Measurements from ENCODE around the gene KLHL1.

Gene KLHL1

GRCh38 chr13:69882451-69882850 lies 225.8 kb downstream of the KLHL1 start:
- no peak for DNase-seq (ENCODE audit: low read depth in 3 of 3, low spot score in 1 of 3)

- DNase-seq (ENCODE audit: low read depth in 3 of 3, low spot score in 1 of 3): no peak
These were observed 228.3 kb downstream of the KLHL1 start for GRCh38 chr13:69879936-69880335.

- DNase-seq (ENCODE audit: low read depth in 3 of 3, low spot score in 1 of 3): no peak
These were observed 235.8 kb downstream of the KLHL1 start for GRCh38 chr13:69872321-69873047.

- DNase-seq (ENCODE audit: low read depth in 3 of 3, low spot score in 1 of 3): no peak
These were observed 241.7 kb downstream of the KLHL1 start for GRCh38 chr13:69866555-69866954.

- no peak for DNase-seq (ENCODE audit: low read depth in 3 of 3, low spot score in 1 of 3)
These were observed 250.9 kb downstream of the KLHL1 start for GRCh38 chr13:69857183-69857821.

GRCh38 chr13:69856331-69856730 lies 251.9 kb downstream of the KLHL1 start:
- DNase-seq (ENCODE audit: low read depth in 3 of 3, low spot score in 1 of 3): no peak

GRCh38 chr13:69828527-69828926 lies 279.7 kb downstream of the KLHL1 start:
- DNase-seq (ENCODE audit: low read depth in 3 of 3, low spot score in 1 of 3): no peak

- DNase-seq (ENCODE audit: low read depth in 3 of 3, low spot score in 1 of 3): no peak
These were observed 288.1 kb downstream of the KLHL1 start for GRCh38 chr13:69820180-69820579.

GRCh38 chr13:69817333-69817869 lies 290.9 kb downstream of the KLHL1 start:
- DNase-seq (ENCODE audit: low read depth in 3 of 3, low spot score in 1 of 3): no peak

- no peak for DNase-seq (ENCODE audit: low read depth in 3 of 3, low spot score in 1 of 3)
These were observed 299.1 kb downstream of the KLHL1 start for GRCh38 chr13:69809152-69809551.

- DNase-seq (ENCODE audit: low read depth in 3 of 3, low spot score in 1 of 3): no peak
These were observed 312.0 kb downstream of the KLHL1 start for GRCh38 chr13:69796256-69796655.

- no peak for DNase-seq (ENCODE audit: low read depth in 3 of 3, low spot score in 1 of 3)
These were observed 314.3 kb downstream of the KLHL1 start for GRCh38 chr13:69793783-69794453.

- no peak for DNase-seq (ENCODE audit: low read depth in 3 of 3, low spot score in 1 of 3)
These were observed 331.3 kb downstream of the KLHL1 start for GRCh38 chr13:69776937-69777336.

GRCh38 chr13:69769608-69770007 lies 338.6 kb downstream of the KLHL1 start:
- DNase-seq (ENCODE audit: low read depth in 3 of 3, low spot score in 1 of 3): no peak

GRCh38 chr13:69761581-69761980 lies 346.7 kb downstream of the KLHL1 start:
- no peak for DNase-seq (ENCODE audit: low read depth in 3 of 3, low spot score in 1 of 3)

GRCh38 chr13:69755101-69755500 lies 353.2 kb downstream of the KLHL1 start:
- DNase-seq (ENCODE audit: low read depth in 3 of 3, low spot score in 1 of 3): no peak

GRCh38 chr13:69751259-69751658 lies 357.0 kb downstream of the KLHL1 start:
- DNase-seq (ENCODE audit: low read depth in 3 of 3, low spot score in 1 of 3): no peak

GRCh38 chr13:69737129-69737935 lies 370.9 kb downstream of the KLHL1 start:
- DNase-seq (ENCODE audit: low read depth in 3 of 3, low spot score in 1 of 3): no peak

- DNase-seq (ENCODE audit: low read depth in 3 of 3, low spot score in 1 of 3): no peak
These were observed 386.6 kb downstream of the KLHL1 start for GRCh38 chr13:69721631-69722030.

GRCh38 chr13:69720278-69720983 lies 387.8 kb downstream of the KLHL1 start:
- no peak for DNase-seq (ENCODE audit: low read depth in 3 of 3, low spot score in 1 of 3)

- DNase-seq (ENCODE audit: low read depth in 3 of 3, low spot score in 1 of 3): no peak
These were observed 401.4 kb downstream of the KLHL1 start for GRCh38 chr13:69706807-69707206.

Data from stimulated activated CD4-positive, alpha-beta T cell treated with anti-CD3 and anti-CD28 coated beads, TNF-alpha, amount 100 ng/mL, for 1 hour (primary cell).